OCI-LY3 (cell line): ENCODE results near the gene TUBB.

ENCODE experiments used
- CTCF ChIP-seq: fragments of 200-600, 300-600 bp; sonication (generic); IDR thresholded peaks from 2 replicates; pipeline ENCODE4 v1.5.1; 2014; ENCODE audit warnings: antibody characterized with exemption, low read length, low read depth
- EZH2phosphoT487 ChIP-seq: fragments of 200-600 bp; shearing (Covaris generic); IDR thresholded peaks from 2 replicates; pipeline ENCODE4 v1.6.1; 2018; ENCODE audit warnings: antibody characterized with exemption, mixed run types, low read depth

- TF ChIP-seq CTCF (no peak), EZH2phosphoT487 (no peak)
These were observed 22.4 kb downstream of the TUBB start, which contains the start of gene FLOT1 for GRCh38 chr6:30742316-30743098.
